Upper lobe of right lung (tissue), 1 donor: ENCODE measurements around the gene ZBBX. TPM values are rescaled to one million over a fixed set of nuclear protein-coding genes. Genes with fewer than 3 reads are reported as not detected.
"Not testable (repeated sequence)": the region's sequence is repeated elsewhere in the genome, so short reads cannot be mapped to it uniquely, and the experiment has no call there.

Experiments
- ATAC-seq: fragments of 200-7000 bp; cut with Tn5 transposase; one replicate; pipeline ENCODE4 v1.9.1; 2020; ENCODE audit warnings: mild to moderate bottlenecking, moderate library complexity
- DNase-seq: peaks from one replicate; pipeline ENCODE4 v3.0.0-alpha.2; 2020
- H3K27ac ChIP-seq: fragments of 200-600 bp; one replicate; pipeline ENCODE4 v1.8.0; 2022
- H3K27me3 ChIP-seq: fragments of 200-600 bp; one replicate; pipeline ENCODE4 v1.8.0; 2022; ENCODE audit warnings: mild to moderate bottlenecking
- H3K36me3 ChIP-seq: fragments of 200-600 bp; one replicate; pipeline ENCODE4 v1.8.0; 2022
- H3K4me1 ChIP-seq: fragments of 200-600 bp; one replicate; pipeline ENCODE4 v1.8.0; 2022
- H3K4me3 ChIP-seq: fragments of 200-600 bp; one replicate; pipeline ENCODE4 v1.8.0; 2022; ENCODE audit warnings: mild to moderate bottlenecking
- H3K9me3 ChIP-seq: fragments of 200-600 bp; one replicate; pipeline ENCODE4 v1.8.0; 2022
- intact Hi-C: fragments of 100-400 bp; cut with DNase I; formaldehyde crosslinking; loops from one replicate; pipeline ENCODE4 v1.11.0; 2022
- long read RNA-seq: library from polyadenylated mRNA; unstranded; transcript quantifications from one replicate; pipeline ENCODE4 v2.0.0, GENCODE V29; 2021
- total RNA-seq: library from RNA; stranded (reverse); fragmentation: NEBNext Ultra II Directional; extraction: Animal tissue kit (Norgen Biotek cat#: 25700); gene quantifications from one replicate; pipeline ENCODE4 v1.2.1, GENCODE V29; 2021
- TF ChIP-seq, protein P1 (sequence below): fragments of 200-600 bp; IDR thresholded peaks from one replicate; pipeline ENCODE4 v1.8.0; 2022; ENCODE audit warnings: antibody characterized with exemption
- donor health status: DM: no; HTN: yes; CAD: no; lungs with severe emphysema.

Gene ZBBX
- total RNA-seq, result not detected
- long read RNA-seq, result 0 reads

GRCh38 chr3:167380004-167380689, at the start of gene ZBBX:
ZBBX (minus strand) TSS chr3:167380297; CDS start chr3:167372901, 7,396 bp downstream.
- TF ChIP-seq, protein P1, sequence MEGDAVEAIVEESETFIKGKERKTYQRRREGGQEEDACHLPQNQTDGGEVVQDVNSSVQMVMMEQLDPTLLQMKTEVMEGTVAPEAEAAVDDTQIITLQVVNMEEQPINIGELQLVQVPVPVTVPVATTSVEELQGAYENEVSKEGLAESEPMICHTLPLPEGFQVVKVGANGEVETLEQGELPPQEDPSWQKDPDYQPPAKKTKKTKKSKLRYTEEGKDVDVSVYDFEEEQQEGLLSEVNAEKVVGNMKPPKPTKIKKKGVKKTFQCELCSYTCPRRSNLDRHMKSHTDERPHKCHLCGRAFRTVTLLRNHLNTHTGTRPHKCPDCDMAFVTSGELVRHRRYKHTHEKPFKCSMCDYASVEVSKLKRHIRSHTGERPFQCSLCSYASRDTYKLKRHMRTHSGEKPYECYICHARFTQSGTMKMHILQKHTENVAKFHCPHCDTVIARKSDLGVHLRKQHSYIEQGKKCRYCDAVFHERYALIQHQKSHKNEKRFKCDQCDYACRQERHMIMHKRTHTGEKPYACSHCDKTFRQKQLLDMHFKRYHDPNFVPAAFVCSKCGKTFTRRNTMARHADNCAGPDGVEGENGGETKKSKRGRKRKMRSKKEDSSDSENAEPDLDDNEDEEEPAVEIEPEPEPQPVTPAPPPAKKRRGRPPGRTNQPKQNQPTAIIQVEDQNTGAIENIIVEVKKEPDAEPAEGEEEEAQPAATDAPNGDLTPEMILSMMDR, result peak; percentile 82
- no peaks in the 10 kb centered on the region for H3K36me3 ChIP-seq
- H3K27me3 ChIP-seq, result no peaks in the 10 kb centered on the region
- no peaks in the 10 kb centered on the region for H3K9me3 ChIP-seq
- intact Hi-C loops, result no loop called here
- H3K4me3 ChIP-seq, result peak within 1 kb of the TSS; percentile 32
- no peaks in the 10 kb centered on the region for H3K4me1 ChIP-seq
- H3K27ac ChIP-seq, result no peak within 1 kb of the TSS
- DNase-seq (peak; percentile 91), ATAC-seq (peak; percentile 99)

- H3K27me3 ChIP-seq, intact Hi-C loops, H3K4me1 ChIP-seq, H3K4me3 ChIP-seq, H3K9me3 ChIP-seq, ATAC-seq, H3K27ac ChIP-seq, DNase-seq, H3K36me3 ChIP-seq: not testable (repeated sequence)
These were observed 46.9 kb upstream of the ZBBX start for GRCh38 chr3:167426962-167427361.

- H3K4me3 ChIP-seq, H3K27ac ChIP-seq, H3K27me3 ChIP-seq, ATAC-seq, H3K4me1 ChIP-seq, H3K9me3 ChIP-seq, intact Hi-C loops, H3K36me3 ChIP-seq, DNase-seq: not testable (repeated sequence)
These were observed 42.3 kb upstream of the ZBBX start for GRCh38 chr3:167422396-167422795.

- ATAC-seq (no peak), DNase-seq (no peak)
- intact Hi-C loops, result no loop called here
- Histone ChIP-seq H3K27ac (no peak overlapping the region), H3K36me3 (no peaks in the 10 kb centered on the region), H3K4me1 (no peaks in the 10 kb centered on the region), H3K27me3 (no peaks in the 10 kb centered on the region), H3K4me3 (no peak overlapping the region), H3K9me3 (no peaks in the 10 kb centered on the region)
- TF ChIP-seq, protein P1, result no peak
These were observed 29.5 kb upstream of the ZBBX start for GRCh38 chr3:167409611-167410010.

DNA sequence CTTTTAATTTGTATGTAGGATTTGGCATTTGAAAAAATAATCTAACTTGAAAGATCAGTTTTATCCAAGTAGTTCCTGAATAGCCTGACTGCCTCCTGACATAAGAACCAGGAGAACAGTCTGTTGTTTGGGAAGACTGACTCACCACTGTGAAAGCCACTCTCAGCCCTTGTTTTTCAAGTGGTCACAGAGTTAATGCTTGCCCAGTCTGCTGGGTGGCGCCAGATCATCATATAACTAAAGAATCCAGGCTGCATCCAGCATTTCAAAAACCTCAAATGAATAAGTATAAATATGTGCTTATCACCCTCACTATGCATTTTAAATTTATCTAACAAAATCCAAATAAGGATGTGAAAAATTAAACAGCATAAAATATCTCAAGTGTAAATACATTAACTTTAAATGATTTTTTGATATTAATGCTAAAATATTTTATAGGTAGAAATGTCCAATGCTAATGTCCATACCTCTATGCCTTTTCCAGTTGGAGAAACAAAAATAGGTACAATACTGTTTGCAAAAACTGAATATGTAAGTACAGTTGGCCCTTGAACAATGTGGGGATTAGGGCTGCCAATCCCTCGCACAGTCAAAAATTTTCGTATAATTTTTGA, 26.9 kb upstream of the ZBBX start:
- TF ChIP-seq, protein P1, result peak; percentile 44
- Histone ChIP-seq H3K4me1 (no peaks in the 10 kb centered on the region), H3K27ac (no peak overlapping the region), H3K4me3 (no peak overlapping the region), H3K9me3 (no peaks in the 10 kb centered on the region), H3K36me3 (no peaks in the 10 kb centered on the region), H3K27me3 (no peaks in the 10 kb centered on the region)
- ATAC-seq (peak; percentile 92), DNase-seq (no peak)
- intact Hi-C loops, result no loop called here

DNA sequence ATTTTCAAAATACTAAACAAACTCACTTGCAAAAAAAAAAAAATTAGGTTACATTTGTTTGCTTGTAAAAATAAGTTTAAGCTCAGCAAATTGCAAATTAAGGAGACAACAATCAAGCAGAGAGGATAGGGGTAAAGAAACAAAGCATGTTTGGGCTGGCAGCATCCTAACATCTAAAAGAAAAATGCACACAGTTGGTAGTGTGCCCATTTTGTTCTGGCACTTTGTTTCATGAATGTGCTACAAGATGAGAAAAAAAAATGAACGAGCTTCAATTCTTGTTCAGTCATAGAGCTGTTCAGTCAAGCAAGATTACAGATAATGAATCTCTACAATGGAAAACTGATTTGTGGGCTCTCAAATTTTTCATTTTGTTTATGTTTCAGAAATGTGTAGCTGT, 17.7 kb upstream of the ZBBX start:
- DNase-seq, result no peak
- intact Hi-C loops, result no loop called here
- no peak overlapping the region for H3K4me3 ChIP-seq

More for the DNA sequence above, 17.7 kb upstream of the ZBBX start:
- no peak for ATAC-seq
- no peaks in the 10 kb centered on the region for H3K27me3 ChIP-seq
- TF ChIP-seq, protein P1, result no peak
- no peaks in the 10 kb centered on the region for H3K9me3 ChIP-seq
- no peaks in the 10 kb centered on the region for H3K4me1 ChIP-seq
- no peak overlapping the region for H3K27ac ChIP-seq
- no peaks in the 10 kb centered on the region for H3K36me3 ChIP-seq
